Right cardiac atrium (tissue), 5 donors: ENCODE results near the gene DNAH10. TPM values are rescaled to one million over a fixed set of nuclear protein-coding genes. Genes with fewer than 3 reads are reported as not detected.

Source experiments
- ATAC-seq, 2 donors: fragments of 200-7000 bp; cut with Tn5 transposase; one replicate each; pipeline versions ENCODE4 v1.8.0 to v1.9.1; 2020; ENCODE audit warnings: moderate library complexity in 2 of 2, mild to moderate bottlenecking in 1 of 2
- DNase-seq, 3 donors: peaks; one replicate each; pipeline ENCODE4 v3.0.0-alpha.2; 2020
- H3K27ac ChIP-seq: one replicate; pipeline ENCODE4 v1.5.1; 2013; ENCODE audit warnings: mild to moderate bottlenecking, low read length, control low read depth, moderate library complexity
- H3K27me3 ChIP-seq: one replicate; pipeline ENCODE4 v1.6.1; 2013; ENCODE audit not compliant: control insufficient read depth, insufficient read depth
- H3K4me1 ChIP-seq: one replicate; pipeline ENCODE4 v1.6.1; 2013; ENCODE audit warnings: low read length; ENCODE audit not compliant: control insufficient read depth, insufficient read depth
- H3K4me3 ChIP-seq: one replicate; pipeline ENCODE4 v1.5.1; 2013; ENCODE audit warnings: low read length, control low read depth
- H3K9me3 ChIP-seq: one replicate; pipeline ENCODE4 v1.6.1; 2013; ENCODE audit warnings: low read length; ENCODE audit not compliant: control insufficient read depth
- WGBS: extraction: QIAGEN DNeasy Blood & Tissue Kit; methylation state at CpG from one replicate; pipeline ENCODE4 v1.1.7; 2013; 5-methylcytosine and 5-hydroxymethylcytosine counted together
- intact Hi-C, 4 donors: fragments of 100-400 bp; cut with DNase I; formaldehyde crosslinking; loops; one replicate each; pipeline versions ENCODE4 v1.11.0 to v1.14.0; 2022 to 2023
- polyA plus RNA-seq: library from polyadenylated mRNA; stranded (reverse); fragments of 200-250 nt; gene quantifications from one replicate; pipeline ENCODE4 v1.2.3, GENCODE V29; 2013
- total RNA-seq, 4 donors: library from RNA; stranded (reverse); fragmentation: NEBNext Ultra II Directional; extraction: Animal tissue kit (Norgen Biotek cat#: 25700); gene quantifications; one replicate each; pipeline ENCODE4 v1.2.1, GENCODE V29; 2021
- donor health status: healthy with polysubstance abuse.
- donor health status: DM: no; HTN: yes; CAD: no.
- donor health status: DM: no; HTN: no; CAD: no.
- donor health status: DM: no; HTN: yes; CAD: no; lungs with severe emphysema.
- donor health status: DM: yes; HTN: yes; CAD: no.

DNAH10 gene
- total and polyA plus RNA-seq, 5 donors, result 0.06 to 0.11 (median 0.07) TPM; not detected in 1

GRCh38 chr12:123846340-123846739, 84.2 kb downstream of the DNAH10 start:
- intact Hi-C loops, result no loop called here
- H3K27me3 ChIP-seq, result no peaks in the 10 kb centered on the region
- DNase-seq (no peak), ATAC-seq (no peak)
- H3K4me1 ChIP-seq, result no peaks in the 10 kb centered on the region
- no peaks in the 10 kb centered on the region for H3K9me3 ChIP-seq
- H3K4me3 ChIP-seq, result no peak overlapping the region
- no peak overlapping the region for H3K27ac ChIP-seq
- WGBS, result 73% methylated on average over 5 of the region's 5 CpGs

GRCh38 chr12:123847019-123847418, 84.9 kb downstream of the DNAH10 start:
- ATAC-seq (no peak), DNase-seq (no peak)
- no peaks in the 10 kb centered on the region for H3K4me1 ChIP-seq
- no peak overlapping the region for H3K4me3 ChIP-seq
- no peaks in the 10 kb centered on the region for H3K27me3 ChIP-seq
- no peaks in the 10 kb centered on the region for H3K9me3 ChIP-seq
- intact Hi-C loops, result no loop called here
- H3K27ac ChIP-seq, result no peak overlapping the region
- WGBS, result 77% methylated on average over 2 of the region's 2 CpGs

- H3K27me3 ChIP-seq, result no peaks in the 10 kb centered on the region
- H3K27ac ChIP-seq, result no peak overlapping the region
- intact Hi-C loops, result no loop called here
- 95% methylated on average over 8 of the region's 8 CpGs for WGBS
- no peaks in the 10 kb centered on the region for H3K4me1 ChIP-seq
- no peak overlapping the region for H3K4me3 ChIP-seq
- no peak for ATAC-seq
- DNase-seq, result no peak
- no peaks in the 10 kb centered on the region for H3K9me3 ChIP-seq
Measured at GRCh38 chr12:123847876-123848275, 85.8 kb downstream of the DNAH10 start.

GRCh38 chr12:123849517-123849916, 87.4 kb downstream of the DNAH10 start:
- H3K27ac ChIP-seq, result no peak overlapping the region
- no peaks in the 10 kb centered on the region for H3K27me3 ChIP-seq
- intact Hi-C loops, result no loop called here
- WGBS, result 67% methylated on average over 3 of the region's 3 CpGs
- H3K9me3 ChIP-seq, result no peaks in the 10 kb centered on the region
- H3K4me1 ChIP-seq, result no peaks in the 10 kb centered on the region
- no peak for DNase-seq
- no peak for ATAC-seq
- H3K4me3 ChIP-seq, result no peak overlapping the region

- Histone ChIP-seq H3K9me3 (no peaks in the 10 kb centered on the region), H3K27ac (no peak overlapping the region), H3K4me3 (no peak overlapping the region), H3K27me3 (no peaks in the 10 kb centered on the region), H3K4me1 (no peaks in the 10 kb centered on the region)
- intact Hi-C loops, result no loop called here
- ATAC-seq, result no peak
- 92% methylated on average over 34 of the region's 34 CpGs for WGBS
- no peak for DNase-seq
Measured at GRCh38 chr12:123850246-123851134, 88.4 kb downstream of the DNAH10 start.

- Histone ChIP-seq H3K4me3 (no peak overlapping the region), H3K27me3 (no peaks in the 10 kb centered on the region), H3K27ac (no peak overlapping the region), H3K9me3 (no peaks in the 10 kb centered on the region), H3K4me1 (no peaks in the 10 kb centered on the region)
- intact Hi-C loops, result no loop called here
- DNase-seq (no peak), ATAC-seq (no peak)
- 89% methylated on average over 28 of the region's 28 CpGs for WGBS
Measured at GRCh38 chr12:123853396-123854070, 91.4 kb downstream of the DNAH10 start.

- H3K27ac ChIP-seq, result no peak overlapping the region
- no peaks in the 10 kb centered on the region for H3K4me1 ChIP-seq
- H3K27me3 ChIP-seq, result no peaks in the 10 kb centered on the region
- 73% methylated on average over 7 of the region's 7 CpGs for WGBS
- DNase-seq (no peak), ATAC-seq (no peak)
- H3K9me3 ChIP-seq, result no peaks in the 10 kb centered on the region
- intact Hi-C loops, result no loop called here
- no peak overlapping the region for H3K4me3 ChIP-seq
Measured at GRCh38 chr12:123854232-123854631, 92.1 kb downstream of the DNAH10 start.

GRCh38 chr12:123854918-123855317, 92.8 kb downstream of the DNAH10 start:
- Histone ChIP-seq H3K27me3 (no peaks in the 10 kb centered on the region), H3K9me3 (no peaks in the 10 kb centered on the region), H3K4me3 (no peak overlapping the region), H3K27ac (no peak overlapping the region), H3K4me1 (no peaks in the 10 kb centered on the region)
- intact Hi-C loops, result no loop called here
- no peak for DNase-seq
- no peak for ATAC-seq
- 51% methylated on average over 6 of the region's 6 CpGs for WGBS

GRCh38 chr12:123856681-123857080, 94.6 kb downstream of the DNAH10 start:
- Histone ChIP-seq H3K4me3 (no peak overlapping the region), H3K27me3 (no peaks in the 10 kb centered on the region), H3K4me1 (no peaks in the 10 kb centered on the region), H3K27ac (no peak overlapping the region), H3K9me3 (no peaks in the 10 kb centered on the region)
- DNase-seq (no peak), ATAC-seq (no peak)
- intact Hi-C loops, result no loop called here
- WGBS, result 61% methylated on average over 1 of the region's 1 CpG

- H3K9me3 ChIP-seq, result no peaks in the 10 kb centered on the region
- no peak for ATAC-seq
- H3K4me3 ChIP-seq, result no peak overlapping the region
- H3K4me1 ChIP-seq, result no peaks in the 10 kb centered on the region
- intact Hi-C loops, result no loop called here
- no peak for DNase-seq
- 76% methylated on average over 9 of the region's 9 CpGs for WGBS
- no peaks in the 10 kb centered on the region for H3K27me3 ChIP-seq
- H3K27ac ChIP-seq, result no peak overlapping the region
Measured at GRCh38 chr12:123858176-123858575, 96.1 kb downstream of the DNAH10 start.

- H3K27ac ChIP-seq, result no peak overlapping the region
- WGBS, result 69% methylated on average over 13 of the region's 13 CpGs
- no peaks in the 10 kb centered on the region for H3K9me3 ChIP-seq
- DNase-seq (no peak), ATAC-seq (no peak)
- no peak overlapping the region for H3K4me3 ChIP-seq
- no peaks in the 10 kb centered on the region for H3K27me3 ChIP-seq
- intact Hi-C loops, result no loop called here
- H3K4me1 ChIP-seq, result no peaks in the 10 kb centered on the region
Measured at GRCh38 chr12:123859035-123859434, 96.9 kb downstream of the DNAH10 start.
